ENCODE measurements around the gene MST1R.
"Not testable (repeated sequence)": the region's sequence is repeated elsewhere in the genome, so short reads cannot be mapped to it uniquely, and the experiment has no call there.

The MST1R gene

DNA sequence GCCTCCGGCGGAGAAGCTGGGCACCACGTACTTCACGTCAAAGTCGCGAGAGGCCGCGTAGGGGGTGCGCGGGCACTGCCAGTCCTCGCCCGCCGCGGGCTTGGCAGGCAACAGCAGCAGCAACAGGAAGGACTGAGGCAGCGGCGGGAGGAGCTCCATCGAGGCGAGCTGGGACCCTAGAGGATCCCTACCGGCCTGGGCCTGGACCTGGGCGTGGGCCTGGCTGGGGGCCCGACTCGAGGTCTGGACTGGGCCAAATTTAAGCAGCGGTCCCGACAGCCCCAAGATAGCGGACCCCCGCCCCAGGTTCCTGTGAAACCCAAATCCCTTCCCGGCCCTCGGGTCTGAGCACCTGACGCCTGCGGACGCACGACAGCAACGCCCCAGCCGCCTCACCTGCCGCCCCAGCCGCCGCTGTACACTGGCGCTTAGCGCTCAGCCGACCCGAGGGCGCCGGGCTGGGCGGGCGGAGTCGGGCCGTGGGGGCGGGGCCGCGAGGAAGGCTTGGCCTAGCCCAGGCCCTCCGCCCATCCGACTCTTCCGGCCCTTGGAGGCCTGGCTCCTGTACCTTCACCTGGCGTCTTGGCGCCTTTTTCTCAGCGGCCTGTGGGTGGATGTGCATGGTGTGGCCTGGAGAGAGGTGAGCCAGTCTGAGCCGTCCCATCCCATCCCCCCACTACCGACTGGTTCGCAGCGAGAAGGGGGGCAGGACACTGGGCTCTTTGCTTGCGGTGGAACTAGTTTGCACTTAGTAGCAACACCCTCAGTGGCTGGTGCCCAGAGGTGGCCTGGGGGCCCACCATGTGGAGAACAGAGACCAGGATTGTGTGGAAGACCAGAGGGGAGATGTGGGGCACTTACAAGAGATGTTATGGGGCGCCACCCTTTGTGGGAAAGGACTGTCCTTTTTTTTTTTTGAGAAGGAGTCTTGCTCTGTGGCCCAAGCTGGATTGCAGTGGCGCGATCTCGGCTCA, at the start of gene MST1R:
MST1R (minus strand) TSS at position 423 of the 974 bp plus-strand sequence; CDS start at position 159, 264 bp downstream.
- H3K36me3 ChIP-seq (ENCODE audit: control insufficient read depth, insufficient read depth, low read length), result no peaks in the 10 kb centered on the region
- H3K27me3 ChIP-seq (ENCODE audit: control insufficient read depth, insufficient read depth, low read length), result no peaks in the 10 kb centered on the region
- peaks cover 9% of the 10 kb centered on the region for H3K4me1 ChIP-seq (ENCODE audit: control insufficient read depth, insufficient read depth, low read length)
- no peak within 1 kb of the TSS for H3K9ac ChIP-seq (ENCODE audit: low read length)
- H3K4me3 ChIP-seq (ENCODE audit: low read length), result peak within 1 kb of the TSS; percentile 63
- peak within 1 kb of the TSS; percentile 25 for H3K27ac ChIP-seq (ENCODE audit: low read depth, low read length)

DNA sequence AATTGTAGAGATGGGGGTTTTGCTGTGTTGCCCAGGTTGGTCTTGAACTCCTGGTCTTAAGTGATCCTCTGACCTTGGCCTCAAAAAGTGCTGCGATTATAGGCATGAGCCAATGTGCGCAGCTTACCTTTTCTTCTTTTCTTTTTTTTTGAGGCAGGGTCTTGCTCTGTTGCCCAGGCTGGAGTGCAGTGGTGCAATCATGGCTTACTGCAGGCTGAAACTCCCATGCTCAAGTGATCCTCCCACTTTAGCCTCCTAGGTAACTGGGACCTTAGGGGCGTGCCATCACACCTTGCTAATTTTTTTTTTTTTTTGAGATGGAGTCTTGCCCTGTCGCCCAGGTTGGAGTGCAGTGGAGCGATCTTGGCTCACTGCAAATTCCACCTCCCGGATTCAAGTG, 49.3 kb upstream of the MST1R start:
- H3K9ac ChIP-seq (ENCODE audit: low read length), result no peak overlapping the region
- H3K36me3 ChIP-seq (ENCODE audit: control insufficient read depth, insufficient read depth, low read length), result no peaks in the 10 kb centered on the region
- no peak overlapping the region for H3K4me3 ChIP-seq (ENCODE audit: low read length)
- peaks cover 3% of the 10 kb centered on the region for H3K4me1 ChIP-seq (ENCODE audit: control insufficient read depth, insufficient read depth, low read length)
- no peaks in the 10 kb centered on the region for H3K27me3 ChIP-seq (ENCODE audit: control insufficient read depth, insufficient read depth, low read length)
- H3K27ac ChIP-seq (ENCODE audit: low read depth, low read length), result no peak overlapping the region

DNA sequence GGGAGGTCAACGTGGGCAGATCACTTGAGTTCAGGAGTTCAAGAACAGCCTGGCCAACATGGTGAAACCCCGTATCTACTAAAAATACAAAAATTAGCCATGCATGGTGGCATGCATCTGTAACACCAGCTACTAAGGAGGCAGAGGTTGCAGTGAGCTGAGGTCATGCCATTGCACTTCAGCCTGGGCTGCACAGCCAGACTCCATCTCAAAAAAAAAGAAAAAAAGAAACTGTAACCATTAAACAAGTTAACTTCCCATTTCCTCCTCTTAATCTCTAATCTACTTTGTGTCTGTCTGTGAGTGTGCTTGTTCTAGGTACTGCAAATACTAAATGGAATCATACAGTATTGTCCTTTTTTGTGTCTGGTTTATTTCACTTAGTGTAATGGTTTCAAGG, 39.0 kb upstream of the MST1R start:
- Histone ChIP-seq H3K4me1 (ENCODE audit: control insufficient read depth, insufficient read depth, low read length) (peaks cover 5% of the 10 kb centered on the region), H3K4me3 (ENCODE audit: low read length) (no peak overlapping the region), H3K9ac (ENCODE audit: low read length) (no peak overlapping the region), H3K36me3 (ENCODE audit: control insufficient read depth, insufficient read depth, low read length) (no peaks in the 10 kb centered on the region), H3K27me3 (ENCODE audit: control insufficient read depth, insufficient read depth, low read length) (no peaks in the 10 kb centered on the region), H3K27ac (ENCODE audit: low read depth, low read length) (no peak overlapping the region)

DNA sequence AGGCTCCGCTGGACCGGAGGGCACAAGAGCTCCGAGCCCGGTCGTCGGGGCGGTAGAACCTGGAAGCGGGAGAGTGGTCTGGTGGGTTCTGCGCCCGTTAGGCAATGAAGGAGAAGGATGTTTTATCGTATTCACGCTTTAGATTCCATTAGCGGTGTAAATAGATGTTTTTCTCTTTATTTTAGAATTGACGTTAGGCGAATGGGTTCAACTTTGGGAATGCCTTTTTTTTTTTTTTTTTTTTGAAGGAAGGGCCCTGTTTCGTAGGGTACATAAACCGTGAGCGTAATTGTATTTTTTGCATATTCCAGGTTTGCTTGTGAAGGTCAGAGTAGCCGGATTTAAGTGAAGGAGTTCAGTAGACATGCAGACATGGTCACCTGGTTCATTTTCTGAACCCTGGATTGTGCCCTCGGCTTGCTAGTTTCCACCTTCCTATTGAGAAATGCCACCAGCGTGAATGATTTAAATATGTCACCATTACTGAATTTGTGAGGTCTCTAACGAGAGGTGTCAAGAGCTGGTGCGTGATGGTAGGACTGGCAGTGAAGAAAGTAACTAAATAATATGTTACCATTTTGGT, 37.1 kb upstream of the MST1R start:
- Histone ChIP-seq H3K4me1 (ENCODE audit: control insufficient read depth, insufficient read depth, low read length) (peaks cover 5% of the 10 kb centered on the region), H3K36me3 (ENCODE audit: control insufficient read depth, insufficient read depth, low read length) (no peaks in the 10 kb centered on the region), H3K4me3 (ENCODE audit: low read length) (peak overlapping the region; percentile 98), H3K27me3 (ENCODE audit: control insufficient read depth, insufficient read depth, low read length) (no peaks in the 10 kb centered on the region), H3K27ac (ENCODE audit: low read depth, low read length) (peak overlapping the region; percentile 94), H3K9ac (ENCODE audit: low read length) (peak overlapping the region; percentile 96)

DNA sequence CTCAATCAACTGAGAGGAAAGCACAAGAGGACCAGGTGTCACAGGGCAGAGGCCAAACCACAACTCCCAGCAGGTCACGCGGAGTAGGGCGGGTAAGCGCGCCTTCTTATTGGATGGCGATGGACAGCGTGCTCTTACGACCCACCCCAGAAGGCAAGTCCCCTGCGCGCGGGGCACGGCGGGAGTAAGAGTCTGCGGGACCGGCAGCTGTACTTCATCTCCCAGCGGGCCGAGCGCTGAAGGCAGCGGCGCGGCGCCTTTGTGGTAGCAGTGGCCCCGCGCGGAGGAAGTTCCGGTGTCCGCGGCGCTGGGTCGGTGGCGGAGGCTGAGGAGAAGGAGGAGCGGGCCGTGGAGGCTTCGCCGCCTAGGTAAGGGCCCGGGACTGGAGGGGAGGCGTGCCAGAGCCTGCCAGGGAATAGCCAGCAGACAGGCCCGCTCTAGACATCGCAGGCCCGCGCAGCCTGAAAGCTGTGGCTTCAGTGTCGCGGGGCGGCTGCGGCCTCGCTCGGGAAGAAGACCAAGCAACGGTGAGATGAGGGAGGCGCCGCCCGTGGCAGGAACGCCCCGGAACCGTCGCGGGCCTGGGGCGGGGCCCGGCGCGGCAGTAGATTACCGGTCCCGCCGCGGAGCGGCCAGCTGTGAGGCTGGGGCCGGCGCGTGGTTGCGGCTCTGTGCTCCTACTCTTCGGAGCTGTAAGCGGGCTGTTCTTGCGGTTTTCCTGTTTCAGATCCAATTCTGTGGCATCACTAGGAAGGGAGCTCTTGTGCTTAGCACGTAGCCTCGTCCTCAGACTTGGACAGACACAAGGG, 36.4 kb upstream of the MST1R start, which contains the start of gene RBM6:
RBM6 (plus strand) TSS at position 293 of the 809 bp plus-strand sequence. CDS start 22,492 bp downstream, outside the sequence.
- peak within 1 kb of the TSS; percentile 98 for H3K4me3 ChIP-seq (ENCODE audit: low read length)
- H3K4me1 ChIP-seq (ENCODE audit: control insufficient read depth, insufficient read depth, low read length), result peaks cover 5% of the 10 kb centered on the region
- H3K36me3 ChIP-seq (ENCODE audit: control insufficient read depth, insufficient read depth, low read length), result no peaks in the 10 kb centered on the region
- H3K27me3 ChIP-seq (ENCODE audit: control insufficient read depth, insufficient read depth, low read length), result no peaks in the 10 kb centered on the region
- H3K9ac ChIP-seq (ENCODE audit: low read length), result peak within 1 kb of the TSS; percentile 96
- H3K27ac ChIP-seq (ENCODE audit: low read depth, low read length), result peak within 1 kb of the TSS; percentile 94

DNA sequence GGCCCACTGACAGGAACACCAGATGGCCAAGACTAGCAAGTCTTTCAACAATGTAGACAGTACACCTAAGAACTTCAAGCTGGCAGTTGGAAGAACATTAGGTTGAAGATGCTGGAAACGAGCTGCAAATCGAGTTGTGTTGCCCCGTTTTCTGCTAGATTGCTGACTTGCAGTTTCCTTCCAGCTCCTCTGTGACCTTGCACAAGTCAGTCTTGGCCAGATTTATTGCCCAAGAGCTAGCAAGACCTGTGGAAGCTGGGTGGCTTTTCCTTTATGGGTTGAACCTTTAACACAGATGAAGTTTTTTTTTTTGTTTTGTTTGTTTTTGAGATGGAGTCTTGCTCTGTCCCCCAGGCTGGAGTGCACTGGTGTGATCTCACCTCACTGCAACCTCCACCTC, 33.4 kb upstream of the MST1R start:
- H3K27ac ChIP-seq (ENCODE audit: low read depth, low read length), result no peak overlapping the region

DNA sequence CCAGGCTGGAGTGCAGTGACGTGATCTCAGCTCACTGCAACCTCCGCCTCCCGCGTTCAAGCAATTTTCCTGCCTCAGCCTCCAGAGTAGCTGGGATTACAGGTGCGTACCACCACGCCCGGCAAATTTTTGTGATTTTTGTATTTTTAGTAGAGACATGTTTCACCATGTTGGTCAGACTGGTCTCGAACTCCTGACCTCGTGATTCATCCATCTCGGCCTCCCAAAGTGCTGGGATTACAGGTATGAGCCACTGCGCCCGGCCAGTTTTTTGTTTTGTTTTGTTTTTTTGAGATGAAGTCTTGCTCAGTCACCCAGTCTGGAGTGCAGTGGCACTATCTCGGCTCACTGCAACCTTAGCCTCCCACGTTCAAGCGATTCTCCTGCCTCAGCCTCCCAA, 28.6 kb upstream of the MST1R start:
- H3K36me3 ChIP-seq (ENCODE audit: control insufficient read depth, insufficient read depth, low read length); H3K27ac ChIP-seq (ENCODE audit: low read depth, low read length); H3K9ac ChIP-seq (ENCODE audit: low read length); H3K4me3 ChIP-seq (ENCODE audit: low read length); H3K27me3 ChIP-seq (ENCODE audit: control insufficient read depth, insufficient read depth, low read length): not testable (repeated sequence)
- H3K4me1 ChIP-seq (ENCODE audit: control insufficient read depth, insufficient read depth, low read length), result peaks cover 10% of the 10 kb centered on the region

More for the DNA sequence above, 33.4 kb upstream of the MST1R start:
- Histone ChIP-seq H3K4me1 (ENCODE audit: control insufficient read depth, insufficient read depth, low read length) (peaks cover 5% of the 10 kb centered on the region), H3K36me3 (ENCODE audit: control insufficient read depth, insufficient read depth, low read length) (no peaks in the 10 kb centered on the region), H3K4me3 (ENCODE audit: low read length) (no peak overlapping the region), H3K27me3 (ENCODE audit: control insufficient read depth, insufficient read depth, low read length) (no peaks in the 10 kb centered on the region), H3K9ac (ENCODE audit: low read length) (no peak overlapping the region)

DNA sequence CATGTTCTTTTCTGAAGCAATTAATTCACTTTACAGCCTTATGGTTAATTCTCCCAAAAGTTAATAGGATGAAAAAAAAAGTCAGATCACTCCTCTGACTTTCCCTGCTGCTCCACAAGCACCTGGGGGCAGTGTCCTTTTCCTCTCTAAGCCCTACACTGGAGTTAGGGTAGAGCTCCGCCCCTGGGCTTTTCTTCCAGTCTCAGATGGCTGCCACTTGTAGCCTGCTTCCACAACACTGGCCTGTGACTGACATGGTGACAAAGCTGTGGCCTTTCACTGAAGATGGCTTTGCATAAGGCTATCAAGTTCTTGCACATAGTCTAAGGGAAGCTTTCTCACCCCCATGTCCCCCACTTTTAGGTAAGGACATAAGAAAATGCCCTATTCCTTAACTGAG, 27.2 kb upstream of the MST1R start:
- H3K27ac ChIP-seq (ENCODE audit: low read depth, low read length), result peak overlapping the region; percentile 94
- no peak overlapping the region for H3K4me3 ChIP-seq (ENCODE audit: low read length)
- no peaks in the 10 kb centered on the region for H3K36me3 ChIP-seq (ENCODE audit: control insufficient read depth, insufficient read depth, low read length)
- peaks cover 10% of the 10 kb centered on the region for H3K4me1 ChIP-seq (ENCODE audit: control insufficient read depth, insufficient read depth, low read length)
- no peaks in the 10 kb centered on the region for H3K27me3 ChIP-seq (ENCODE audit: control insufficient read depth, insufficient read depth, low read length)
- no peak overlapping the region for H3K9ac ChIP-seq (ENCODE audit: low read length)

DNA sequence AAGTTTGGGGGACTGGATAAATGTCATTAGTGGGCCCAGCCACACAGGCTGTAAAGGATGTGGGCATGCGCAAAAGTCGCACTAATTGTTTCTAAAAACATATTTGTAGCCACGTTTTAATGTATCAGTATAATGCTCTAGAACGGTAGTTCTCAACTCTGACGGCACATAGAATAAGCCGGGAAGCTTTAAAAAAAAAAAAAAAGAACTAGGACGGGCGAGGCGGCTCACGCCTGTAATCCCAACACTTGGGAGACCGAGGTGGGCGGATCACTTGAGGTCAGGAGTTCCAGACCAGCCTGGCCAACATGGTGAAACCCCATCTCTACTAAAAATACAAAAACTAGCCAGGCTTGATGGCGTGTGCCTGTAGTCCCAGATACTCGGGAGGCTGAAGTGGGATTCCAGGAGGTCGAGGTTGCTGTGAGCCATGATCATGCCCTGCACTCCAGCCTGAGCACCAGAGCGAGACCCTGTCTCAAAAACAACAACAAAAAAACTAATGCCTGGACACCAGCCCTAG, 26.6 kb upstream of the MST1R start:
- Histone ChIP-seq H3K9ac (ENCODE audit: low read length) (peak overlapping the region; percentile 61), H3K27ac (ENCODE audit: low read depth, low read length) (peak overlapping the region; percentile 94), H3K36me3 (ENCODE audit: control insufficient read depth, insufficient read depth, low read length) (no peaks in the 10 kb centered on the region), H3K27me3 (ENCODE audit: control insufficient read depth, insufficient read depth, low read length) (no peaks in the 10 kb centered on the region), H3K4me3 (ENCODE audit: low read length) (peak overlapping the region; percentile 96), H3K4me1 (ENCODE audit: control insufficient read depth, insufficient read depth, low read length) (peaks cover 10% of the 10 kb centered on the region)

DNA sequence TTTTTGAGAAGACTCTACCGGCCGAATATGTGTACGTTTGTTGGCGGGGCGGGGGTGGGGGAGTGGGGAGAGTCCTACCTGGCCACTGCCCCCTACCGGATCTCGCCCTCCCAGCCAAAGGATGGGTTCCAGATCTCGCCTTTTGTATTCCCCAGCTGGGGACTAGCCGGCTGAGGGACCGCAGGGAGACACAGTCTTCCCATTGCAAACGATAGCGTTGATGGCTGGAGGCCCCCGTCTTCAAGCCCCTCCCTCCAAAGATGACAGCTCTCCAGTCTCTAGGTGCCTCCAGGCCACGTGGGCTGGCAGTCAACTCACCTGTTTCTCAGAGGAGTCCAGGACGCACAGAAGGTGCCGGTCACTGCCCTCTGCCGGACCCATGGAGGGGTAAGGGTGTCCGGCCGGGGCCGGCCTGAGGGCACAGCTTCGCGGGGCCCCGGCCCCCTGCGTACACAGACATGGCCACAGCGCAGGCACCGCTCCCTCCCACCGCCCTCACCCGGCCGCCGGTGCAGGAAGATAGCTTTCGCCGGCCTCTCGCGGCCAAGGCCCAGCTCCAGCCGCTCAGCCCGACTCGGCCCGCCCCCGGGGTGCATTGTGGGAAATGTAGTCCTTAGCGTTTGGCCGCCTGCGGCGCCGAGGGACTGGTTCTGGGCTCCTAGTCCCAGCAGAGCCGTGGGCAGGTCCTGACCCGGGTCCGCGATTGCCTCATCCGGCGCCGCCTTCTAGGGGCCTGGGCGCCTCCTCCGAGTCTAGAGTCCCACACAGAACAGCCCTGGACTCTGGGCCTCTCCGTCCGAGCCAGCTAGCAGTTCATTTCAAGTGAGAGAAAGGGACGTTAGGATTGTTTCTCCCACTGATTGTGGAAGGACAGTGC, 25.9 kb upstream of the MST1R start, which contains the start of gene MON1A:
MON1A (minus strand) TSS at position 521 of the 877 bp plus-strand sequence. CDS start 16,465 bp downstream, outside the sequence.
- Histone ChIP-seq H3K27ac (ENCODE audit: low read depth, low read length) (peak within 1 kb of the TSS; percentile 94), H3K9ac (ENCODE audit: low read length) (peak within 1 kb of the TSS; percentile 61), H3K27me3 (ENCODE audit: control insufficient read depth, insufficient read depth, low read length) (no peaks in the 10 kb centered on the region), H3K4me3 (ENCODE audit: low read length) (peak within 1 kb of the TSS; percentile 96), H3K4me1 (ENCODE audit: control insufficient read depth, insufficient read depth, low read length) (peaks cover 10% of the 10 kb centered on the region), H3K36me3 (ENCODE audit: control insufficient read depth, insufficient read depth, low read length) (no peaks in the 10 kb centered on the region)

DNA sequence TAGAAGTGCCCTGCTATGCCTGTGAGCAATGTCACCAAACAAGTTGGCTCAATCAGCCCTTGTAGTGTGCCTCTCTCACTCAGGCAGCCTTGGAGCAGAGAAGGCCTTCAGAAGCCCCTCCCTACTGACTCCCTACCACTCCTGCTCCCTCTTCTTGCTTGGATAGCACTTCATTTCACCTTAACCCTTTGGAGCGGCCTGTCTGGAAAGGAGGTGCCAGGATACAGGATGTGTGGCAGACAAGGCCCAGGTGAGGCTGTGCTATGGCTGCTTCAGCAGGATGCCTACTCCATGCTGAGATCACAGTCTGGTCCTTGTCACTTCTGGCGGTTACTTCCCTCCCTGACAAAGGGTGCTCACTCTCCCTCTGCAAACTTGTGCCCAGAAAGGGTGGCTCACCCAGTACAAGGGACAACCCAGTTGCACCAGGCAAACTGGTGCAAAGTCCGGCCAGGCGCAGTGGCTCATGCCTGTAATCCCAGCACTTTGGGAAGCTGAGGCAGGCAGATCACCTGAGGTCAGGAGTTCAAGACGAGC, 24.9 kb upstream of the MST1R start:
- no peaks in the 10 kb centered on the region for H3K27me3 ChIP-seq (ENCODE audit: control insufficient read depth, insufficient read depth, low read length)
- H3K9ac ChIP-seq (ENCODE audit: low read length), result no peak overlapping the region
- peaks cover 10% of the 10 kb centered on the region for H3K4me1 ChIP-seq (ENCODE audit: control insufficient read depth, insufficient read depth, low read length)
- H3K27ac ChIP-seq (ENCODE audit: low read depth, low read length), result no peak overlapping the region
- H3K36me3 ChIP-seq (ENCODE audit: control insufficient read depth, insufficient read depth, low read length), result no peaks in the 10 kb centered on the region
- no peak overlapping the region for H3K4me3 ChIP-seq (ENCODE audit: low read length)

Data from rectal smooth muscle tissue (tissue), 1 donor.